Common myeloid progenitor, CD34-positive (primary cell): Measurements from ENCODE around the gene CABLES2.

ENCODE experiments used
- CTCF ChIA-PET: fragments of 350-600 bp; sonication (Branson Sonifier 250); formaldehyde crosslinking; loops from one replicate; lab custom pipeline; 2021; ENCODE audit warnings: antibody characterized with exemption; lab: Charles Lee
- POLR2A ChIA-PET: fragments of 350-600 bp; sonication (Branson Sonifier 250); formaldehyde crosslinking; loops from one replicate; lab custom pipeline; 2021; ENCODE audit warnings: antibody characterized with exemption; lab: Charles Lee
- DNase-seq, 3 donors: peaks; one replicate each; pipeline versions ENCODE4 v3.0.0 to v3.0.0-alpha.2; 2013
- H3K27ac ChIP-seq, 2 experiments: 1 replicate in 1 of 2; 2 replicates in 1 of 2; pipeline ENCODE4 v1.7.0; 2013; ENCODE audit warnings: inconsistent platforms in 2 of 2, low read length in 2 of 2, mild to moderate bottlenecking in 2 of 2, low read depth in 1 of 2, moderate library complexity in 1 of 2; ENCODE audit not compliant: severe bottlenecking in 2 of 2, insufficient read depth in 1 of 2, poor library complexity in 1 of 2
- H3K27me3 ChIP-seq, 5 experiments: replicated peaks in 2 of 5; 1 replicate in 3 of 5; 2 replicates in 2 of 5; pipeline versions ENCODE4 v1.6.1 to v1.7.0; 2013; ENCODE audit warnings: low read length in 4 of 5, mild to moderate bottlenecking in 2 of 5, moderate library complexity in 2 of 5, inconsistent platforms in 1 of 5; ENCODE audit not compliant: insufficient read depth in 5 of 5, control insufficient read depth in 4 of 5
- H3K36me3 ChIP-seq, 4 experiments: 1 replicate in 2 of 4; 2 replicates in 2 of 4; pipeline versions ENCODE4 v1.6.1 to v1.7.0; 2013; ENCODE audit warnings: low read length in 3 of 4, control low read depth in 1 of 4, mild to moderate bottlenecking in 1 of 4; ENCODE audit not compliant: control insufficient read depth in 4 of 4, insufficient read depth in 4 of 4
- H3K4me1 ChIP-seq, 4 experiments: 1 replicate in 3 of 4; 2 replicates in 1 of 4; pipeline versions ENCODE4 v1.6.1 to v1.7.1; 2013; ENCODE audit warnings: low read length in 3 of 4, mild to moderate bottlenecking in 3 of 4, control low read depth in 1 of 4, inconsistent platforms in 1 of 4, moderate library complexity in 1 of 4; ENCODE audit not compliant: control insufficient read depth in 4 of 4, insufficient read depth in 4 of 4; ENCODE audit errors: control extremely low read depth in 1 of 4
- H3K4me3 ChIP-seq, 7 experiments: 1 replicate in 4 of 7; 2 replicates in 3 of 7; pipeline versions ENCODE4 v1.5.1 to v1.7.0; 2013; ENCODE audit warnings: mild to moderate bottlenecking in 7 of 7, low read length in 6 of 7, moderate library complexity in 6 of 7, inconsistent platforms in 2 of 7, low read depth in 2 of 7, control low read depth in 1 of 7; ENCODE audit not compliant: insufficient read depth in 4 of 7, control insufficient read depth in 1 of 7; ENCODE audit errors: extremely low read depth in 1 of 7
- H3K9me3 ChIP-seq, 5 experiments: 1 replicate in 4 of 5; 2 replicates in 1 of 5; pipeline versions ENCODE4 v1.6.1 to v1.7.1; 2013; ENCODE audit warnings: low read length in 4 of 5, mild to moderate bottlenecking in 2 of 5, inconsistent platforms in 1 of 5, low read depth in 1 of 5, moderate library complexity in 1 of 5; ENCODE audit not compliant: control insufficient read depth in 4 of 5, insufficient read depth in 2 of 5; ENCODE audit errors: control extremely low read depth in 1 of 5
- WGBS: methylation state at CpG from one replicate; pipeline ENCODE4 v1.1.5; 2013; ENCODE audit not compliant: insufficient coverage; 5-methylcytosine and 5-hydroxymethylcytosine counted together

The CABLES2 gene

DNA sequence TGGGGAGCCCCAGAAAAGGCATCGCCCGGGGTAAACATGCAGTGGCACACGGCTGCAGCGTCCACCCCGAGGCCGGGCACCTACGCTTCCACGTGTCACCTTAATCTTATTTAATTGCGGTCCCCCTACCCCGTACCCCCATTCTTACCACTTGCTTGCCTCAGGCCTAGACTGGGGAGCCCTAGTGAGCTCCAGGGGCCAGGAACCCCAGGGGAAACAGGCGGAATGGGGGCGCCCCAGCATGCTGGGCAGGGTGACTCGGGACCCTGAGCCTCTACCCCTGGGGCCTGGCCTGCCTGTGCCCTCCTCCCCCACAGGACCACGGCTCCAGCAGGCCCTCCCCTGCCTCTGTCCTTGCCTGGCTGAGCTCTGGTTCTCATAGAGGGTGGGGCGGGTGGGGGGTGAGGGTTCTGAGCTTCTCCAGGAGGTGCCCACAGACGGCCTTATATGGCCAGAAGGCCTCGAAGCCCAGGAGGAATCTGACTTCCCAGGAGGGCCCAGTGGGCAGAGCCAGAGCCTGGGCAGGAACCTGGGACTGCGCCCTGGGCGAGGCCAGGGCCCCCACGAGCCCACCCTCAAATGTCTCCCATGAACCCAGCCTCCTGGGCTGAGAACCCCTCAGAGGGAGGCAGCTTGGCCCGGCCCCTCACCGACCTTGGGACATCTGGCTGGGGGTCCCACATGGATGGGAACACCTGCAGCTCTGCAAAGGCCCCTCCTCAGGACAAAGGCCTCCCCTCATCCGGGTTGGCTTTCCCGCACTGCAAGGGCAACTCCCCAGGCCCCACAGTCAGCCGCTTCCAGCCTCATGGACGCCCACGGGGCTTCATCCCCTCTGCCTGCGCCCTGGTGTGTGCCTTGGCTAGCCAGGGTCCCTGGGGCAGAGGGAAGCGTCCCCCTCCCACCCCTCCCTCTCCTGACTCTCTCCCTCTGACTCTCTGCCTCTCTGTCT lies 34.8 kb downstream of the CABLES2 start:
- peaks cover 0 to 17% (median 15%) of the 10 kb centered on the region in 4 experiments for H3K4me1 ChIP-seq
- no peaks in the 10 kb centered on the region for H3K9me3 ChIP-seq
- POLR2A ChIA-PET, result no interaction called here
- no peak overlapping the region for H3K27ac ChIP-seq
- no peak overlapping the region for H3K4me3 ChIP-seq
- 90% methylated on average over 22 of the region's 29 CpGs for WGBS
- CTCF ChIA-PET, result interaction anchor here (1.5 kb wide), 1 partner anchor 76 kb away, joined by 3 read pairs; no protein-coding TSS in a partner anchor
- no peak for DNase-seq
- H3K27me3 ChIP-seq, result peaks cover 0 to 66% (median 12%) of the 10 kb centered on the region in 5 experiments
- H3K36me3 ChIP-seq, result no peaks in the 10 kb centered on the region

- no peak for DNase-seq
- CTCF ChIA-PET, result interaction anchor here (1.5 kb wide), 1 partner anchor 75 kb away, joined by 3 read pairs; no protein-coding TSS in a partner anchor
- H3K4me1 ChIP-seq, result peaks cover 0 to 20% (median 19%) of the 10 kb centered on the region in 4 experiments
- peaks cover 0 to 71% (median 12%) of the 10 kb centered on the region in 5 experiments for H3K27me3 ChIP-seq
- POLR2A ChIA-PET, result no interaction called here
- no peaks in the 10 kb centered on the region for H3K9me3 ChIP-seq
- 87% methylated on average over 2 of the region's 8 CpGs for WGBS
- H3K27ac ChIP-seq, result no peak overlapping the region
- H3K36me3 ChIP-seq, result no peaks in the 10 kb centered on the region
- no peak overlapping the region for H3K4me3 ChIP-seq
Observed at GRCh38 chr20:62371588-62372041, 35.5 kb downstream of the CABLES2 start.

DNA sequence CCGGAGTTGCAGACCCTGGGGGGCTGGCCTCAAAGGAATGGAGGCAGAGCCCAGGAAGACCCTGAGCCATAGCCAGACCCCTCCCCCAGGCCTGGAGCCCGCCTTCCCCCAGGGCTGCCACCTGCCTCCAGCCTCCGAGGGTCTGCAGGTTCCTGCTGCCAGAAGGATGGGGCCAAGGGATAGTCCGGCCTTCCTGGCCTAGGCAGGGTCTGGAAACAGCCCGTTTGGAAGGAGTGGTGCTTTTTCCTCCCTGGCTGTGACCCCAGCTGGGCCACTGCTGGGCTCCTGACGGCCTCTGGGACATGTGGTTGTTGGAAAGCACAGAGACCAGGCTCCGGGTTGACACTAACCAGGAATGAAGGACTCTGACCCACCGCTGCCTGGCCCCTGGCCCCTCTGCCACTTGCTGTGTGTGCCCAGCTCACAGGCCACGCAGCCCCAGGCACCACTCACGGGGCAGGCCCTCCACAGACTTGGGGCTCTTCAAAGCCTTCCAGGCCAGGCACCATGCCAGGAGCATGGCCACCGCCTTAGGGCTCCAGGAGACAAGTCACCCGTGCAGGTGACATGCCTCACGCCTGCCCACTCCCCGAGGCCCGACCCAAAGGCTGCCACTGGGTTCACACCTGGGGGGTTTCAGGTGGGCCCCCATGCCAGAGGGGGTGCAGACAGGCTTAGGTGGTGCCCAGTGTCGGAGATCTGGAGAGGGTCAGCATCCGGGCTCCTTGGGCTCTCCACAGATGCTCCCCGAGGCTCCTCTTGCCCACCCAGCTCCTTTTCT lies 36.1 kb downstream of the CABLES2 start:
- 74% methylated on average over 15 of the region's 18 CpGs for WGBS
- CTCF ChIA-PET, result interaction anchor here (1.1 to 1.3 kb wide), 2 partner anchors 12 to 14 kb away, joined by 3 to 6 read pairs; no protein-coding TSS in a partner anchor
- POLR2A ChIA-PET, result no interaction called here
- H3K36me3 ChIP-seq, result no peaks in the 10 kb centered on the region
- no peak overlapping the region for H3K4me3 ChIP-seq
- H3K9me3 ChIP-seq, result no peaks in the 10 kb centered on the region
- peaks cover 0 to 77% (median 15%) of the 10 kb centered on the region in 5 experiments for H3K27me3 ChIP-seq
- no peak for DNase-seq
- peaks cover 0 to 26% (median 23%) of the 10 kb centered on the region in 4 experiments for H3K4me1 ChIP-seq
- H3K27ac ChIP-seq, result no peak overlapping the region

GRCh38 chr20:62370115-62370806 lies 36.8 kb downstream of the CABLES2 start:
- no peak for DNase-seq
- WGBS, result 86% methylated on average over 18 of the region's 19 CpGs

GRCh38 chr20:62369815-62370114 lies 37.3 kb downstream of the CABLES2 start:
- ChIA-PET CTCF (interaction anchor here (1.1 to 1.8 kb wide), 3 partner anchors 11 to 13 kb away, joined by 3 to 6 read pairs (median 5); no protein-coding TSS in a partner anchor), POLR2A (no interaction called here)
- H3K27me3 ChIP-seq, result peaks cover 0 to 87% (median 15%) of the 10 kb centered on the region in 5 experiments
- no peak overlapping the region for H3K4me3 ChIP-seq
- H3K4me1 ChIP-seq, result peaks cover 0 to 27% (median 22%) of the 10 kb centered on the region in 4 experiments
- 78% methylated on average over 3 of the region's 4 CpGs for WGBS
- DNase-seq, result no peak
- no peaks in the 10 kb centered on the region for H3K36me3 ChIP-seq
- H3K9me3 ChIP-seq, result no peaks in the 10 kb centered on the region
- no peak overlapping the region for H3K27ac ChIP-seq

More at GRCh38 chr20:62370115-62370806, 36.8 kb downstream of the CABLES2 start:
- Histone ChIP-seq H3K36me3 (no peaks in the 10 kb centered on the region), H3K27ac (no peak overlapping the region), H3K9me3 (no peaks in the 10 kb centered on the region), H3K4me3 (no peak overlapping the region), H3K27me3 (peaks cover 0 to 85% (median 15%) of the 10 kb centered on the region in 5 experiments), H3K4me1 (peaks cover 0 to 27% (median 23%) of the 10 kb centered on the region in 4 experiments)
- CTCF ChIA-PET, result interaction anchor here (1.1 to 1.8 kb wide), 3 partner anchors 10 to 14 kb away, joined by 3 to 6 read pairs (median 5); no protein-coding TSS in a partner anchor
- POLR2A ChIA-PET, result no interaction called here

GRCh38 chr20:62368976-62369814 lies 37.9 kb downstream of the CABLES2 start:
- CTCF ChIA-PET, result interaction anchor here (0.6 to 2.1 kb wide), 5 partner anchors 8 to 403 kb away, joined by 3 to 7 read pairs (median 3); no protein-coding TSS in a partner anchor
- Histone ChIP-seq H3K4me3 (no peak overlapping the region), H3K27ac (no peak overlapping the region), H3K27me3 (peaks cover 0 to 84% (median 17%) of the 10 kb centered on the region in 5 experiments), H3K4me1 (peaks cover 0 to 27% (median 22%) of the 10 kb centered on the region in 4 experiments), H3K9me3 (no peaks in the 10 kb centered on the region), H3K36me3 (no peaks in the 10 kb centered on the region)
- no peak for DNase-seq
- 9% methylated on average over 16 of the region's 28 CpGs for WGBS
- POLR2A ChIA-PET, result no interaction called here
